Measurements from ENCODE around the gene GABRP. TPM values are rescaled to one million over a fixed set of nuclear protein-coding genes. Genes with fewer than 3 reads are reported as not detected.

The GABRP gene
- total and polyA plus RNA-seq, 4 donors = 0.08 to 0.17 TPM; not detected in 2

GRCh38 chr5:170818232-170818631, 34.7 kb downstream of the GABRP start:
- Histone ChIP-seq H3K9ac (ENCODE audit: low read depth in 1 of 2, low read length in 2 of 2) (no peak overlapping the region), H3K4me3 (ENCODE audit: low read depth in 1 of 3, low read length in 3 of 3) (no peak overlapping the region), H3K4me1 (ENCODE audit: control insufficient read depth in 4 of 4, insufficient read depth in 4 of 4, low read length in 3 of 4) (no peaks in the 10 kb centered on the region), H3K27ac (ENCODE audit: low read depth in 1 of 2, low read length in 2 of 2) (no peak overlapping the region), H3K27me3 (ENCODE audit: control insufficient read depth in 4 of 4, insufficient read depth in 4 of 4, low read length in 3 of 4) (peaks cover 0 to 2% (median 0%) of the 10 kb centered on the region in 4 donors), H3K9me3 (ENCODE audit: control insufficient read depth in 4 of 4, low read length in 3 of 4) (no peaks in the 10 kb centered on the region), H3K36me3 (ENCODE audit: control insufficient read depth in 4 of 4, insufficient read depth in 3 of 4, low read depth in 1 of 4, low read length in 3 of 4) (no peaks in the 10 kb centered on the region)
- 91% methylated on average over 1 of the region's 1 CpG for WGBS
- TF ChIP-seq EGR1 (IDR thresholded peaks at IDR 0.05; ENCODE audit: low read depth in 2 of 2) (no peak), HNF4G (IDR thresholded peaks at IDR 0.05) (no peak)
- TF ChIP-seq, protein P1, sequence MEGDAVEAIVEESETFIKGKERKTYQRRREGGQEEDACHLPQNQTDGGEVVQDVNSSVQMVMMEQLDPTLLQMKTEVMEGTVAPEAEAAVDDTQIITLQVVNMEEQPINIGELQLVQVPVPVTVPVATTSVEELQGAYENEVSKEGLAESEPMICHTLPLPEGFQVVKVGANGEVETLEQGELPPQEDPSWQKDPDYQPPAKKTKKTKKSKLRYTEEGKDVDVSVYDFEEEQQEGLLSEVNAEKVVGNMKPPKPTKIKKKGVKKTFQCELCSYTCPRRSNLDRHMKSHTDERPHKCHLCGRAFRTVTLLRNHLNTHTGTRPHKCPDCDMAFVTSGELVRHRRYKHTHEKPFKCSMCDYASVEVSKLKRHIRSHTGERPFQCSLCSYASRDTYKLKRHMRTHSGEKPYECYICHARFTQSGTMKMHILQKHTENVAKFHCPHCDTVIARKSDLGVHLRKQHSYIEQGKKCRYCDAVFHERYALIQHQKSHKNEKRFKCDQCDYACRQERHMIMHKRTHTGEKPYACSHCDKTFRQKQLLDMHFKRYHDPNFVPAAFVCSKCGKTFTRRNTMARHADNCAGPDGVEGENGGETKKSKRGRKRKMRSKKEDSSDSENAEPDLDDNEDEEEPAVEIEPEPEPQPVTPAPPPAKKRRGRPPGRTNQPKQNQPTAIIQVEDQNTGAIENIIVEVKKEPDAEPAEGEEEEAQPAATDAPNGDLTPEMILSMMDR (IDR thresholded peaks at IDR 0.05; ENCODE audit: low read depth, low read length, missing input control) = no peak
- no peak for DNase-seq (ENCODE audit: low spot score)

GRCh38 chr5:170819824-170820223, 36.3 kb downstream of the GABRP start:
- Histone ChIP-seq H3K27me3 (ENCODE audit: control insufficient read depth in 4 of 4, insufficient read depth in 4 of 4, low read length in 3 of 4) (no peaks in the 10 kb centered on the region), H3K27ac (ENCODE audit: low read depth in 1 of 2, low read length in 2 of 2) (no peak overlapping the region), H3K4me3 (ENCODE audit: low read depth in 1 of 3, low read length in 3 of 3) (no peak overlapping the region), H3K4me1 (ENCODE audit: control insufficient read depth in 4 of 4, insufficient read depth in 4 of 4, low read length in 3 of 4) (no peaks in the 10 kb centered on the region), H3K36me3 (ENCODE audit: control insufficient read depth in 4 of 4, insufficient read depth in 3 of 4, low read depth in 1 of 4, low read length in 3 of 4) (no peaks in the 10 kb centered on the region), H3K9ac (ENCODE audit: low read depth in 1 of 2, low read length in 2 of 2) (no peak overlapping the region), H3K9me3 (ENCODE audit: control insufficient read depth in 4 of 4, low read length in 3 of 4) (no peaks in the 10 kb centered on the region)
- DNase-seq (ENCODE audit: low spot score) = no peak
- TF ChIP-seq YY1 (IDR thresholded peaks at IDR 0.05) (no peak), EGR1 (IDR thresholded peaks at IDR 0.05; ENCODE audit: low read depth in 2 of 2) (no peak), RAD21 (IDR thresholded peaks at IDR 0.05) (no peak), FOXA2 (IDR thresholded peaks at IDR 0.05) (no peak)
- TF ChIP-seq, protein P1 (IDR thresholded peaks at IDR 0.05; ENCODE audit: low read depth, low read length, missing input control) = no peak

DNA sequence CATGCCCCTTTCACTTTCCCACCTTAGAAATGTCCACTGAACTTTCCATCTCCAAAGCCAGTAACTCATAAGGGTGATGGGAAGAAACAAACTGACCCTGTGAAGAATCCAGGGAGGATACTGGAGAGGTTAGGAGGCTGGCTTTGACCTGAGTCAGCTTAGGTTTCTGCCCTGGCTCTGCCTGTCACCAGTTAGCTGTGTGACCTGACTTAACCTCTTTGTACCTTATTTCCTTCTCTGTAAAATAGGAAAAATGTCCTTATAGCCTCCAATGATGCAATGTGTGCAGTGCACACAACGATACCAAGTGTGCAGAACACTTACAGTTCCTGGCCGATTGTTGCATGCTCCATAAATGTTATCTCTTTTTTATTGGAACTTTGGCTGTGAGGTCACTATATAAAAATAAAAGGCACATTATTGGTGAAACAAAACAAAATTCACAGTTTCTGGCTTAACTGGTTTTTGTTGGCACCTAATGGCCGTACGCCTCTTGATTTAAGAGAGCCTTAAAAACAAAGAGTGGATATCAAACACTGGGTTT, 37.8 kb downstream of the GABRP start:
- H3K4me3 ChIP-seq (ENCODE audit: low read depth in 1 of 3, low read length in 3 of 3) = no peak overlapping the region
- no peak for DNase-seq (ENCODE audit: low spot score)
- 57% methylated on average over 4 of the region's 4 CpGs for WGBS
- TF ChIP-seq SP1 (IDR thresholded peaks at IDR 0.05) (no peak), FOXA1 (IDR thresholded peaks at IDR 0.05) (no peak), NR2F2 (IDR thresholded peaks at IDR 0.05) (no peak), YY1 (IDR thresholded peaks at IDR 0.05) (no peak), ATF3 (IDR thresholded peaks at IDR 0.05) (no peak), RXRA (IDR thresholded peaks at IDR 0.05) (no peak), HNF4G (IDR thresholded peaks at IDR 0.05) (no peak), FOXA2 (IDR thresholded peaks at IDR 0.05) (no peak), ZBTB33 (IDR thresholded peaks at IDR 0.05) (no peak), MAX (IDR thresholded peaks at IDR 0.05) (no peak), GABPA (IDR thresholded peaks at IDR 0.05 in 1 of 2, conservative IDR thresholded peaks at IDR 0.05 in 1 of 2) (no peak), TAF1 (conservative IDR thresholded peaks at IDR 0.05) (no peak)
- H3K36me3 ChIP-seq (ENCODE audit: control insufficient read depth in 4 of 4, insufficient read depth in 3 of 4, low read depth in 1 of 4, low read length in 3 of 4) = no peaks in the 10 kb centered on the region
- H3K27ac ChIP-seq (ENCODE audit: low read depth in 1 of 2, low read length in 2 of 2) = no peak overlapping the region
- no peaks in the 10 kb centered on the region for H3K27me3 ChIP-seq (ENCODE audit: control insufficient read depth in 4 of 4, insufficient read depth in 4 of 4, low read length in 3 of 4)
- H3K9ac ChIP-seq (ENCODE audit: low read depth in 1 of 2, low read length in 2 of 2) = no peak overlapping the region
- no peaks in the 10 kb centered on the region for H3K4me1 ChIP-seq (ENCODE audit: control insufficient read depth in 4 of 4, insufficient read depth in 4 of 4, low read length in 3 of 4)
- no peaks in the 10 kb centered on the region for H3K9me3 ChIP-seq (ENCODE audit: control insufficient read depth in 4 of 4, low read length in 3 of 4)
